Liver (tissue), 9 donors: ENCODE data around the gene MED25. TPM values are rescaled to one million over a fixed set of nuclear protein-coding genes. Genes with fewer than 3 reads are reported as not detected.

Experiments used
- DNase-seq: peaks from one replicate; pipeline ENCODE4 v3.0.0-alpha.2; 2017; ENCODE audit warnings: low spot score
- H3K27ac ChIP-seq, 2 donors: one replicate each; pipeline ENCODE4 v1.7.0; 2013; ENCODE audit warnings: inconsistent platforms in 2 of 2, low read length in 2 of 2, control low read depth in 1 of 2, low read depth in 1 of 2, mild to moderate bottlenecking in 1 of 2
- H3K27me3 ChIP-seq, 4 donors: one replicate each; pipeline versions ENCODE4 v1.6.1 to v1.7.0; 2013; ENCODE audit warnings: low read length in 3 of 4, inconsistent platforms in 1 of 4, mild to moderate bottlenecking in 1 of 4, moderate library complexity in 1 of 4; ENCODE audit not compliant: control insufficient read depth in 4 of 4, insufficient read depth in 4 of 4
- H3K36me3 ChIP-seq, 4 donors: one replicate each; pipeline versions ENCODE4 v1.6.1 to v1.7.0; 2013; ENCODE audit warnings: low read length in 3 of 4, mild to moderate bottlenecking in 3 of 4, low read depth in 1 of 4, moderate library complexity in 1 of 4; ENCODE audit not compliant: control insufficient read depth in 4 of 4, insufficient read depth in 3 of 4
- H3K4me1 ChIP-seq, 4 donors: one replicate each; pipeline versions ENCODE4 v1.6.1 to v1.7.0; 2013; ENCODE audit warnings: low read length in 3 of 4, mild to moderate bottlenecking in 3 of 4, moderate library complexity in 1 of 4; ENCODE audit not compliant: control insufficient read depth in 4 of 4, insufficient read depth in 4 of 4
- H3K4me3 ChIP-seq, 3 donors: one replicate each; pipeline versions ENCODE4 v1.6.1 to v1.7.0; 2013; ENCODE audit warnings: low read length in 3 of 3, control low read depth in 1 of 3, low read depth in 1 of 3, mild to moderate bottlenecking in 1 of 3
- H3K9ac ChIP-seq, 2 donors: one replicate each; pipeline ENCODE4 v1.7.0; 2013; ENCODE audit warnings: low read length in 2 of 2, mild to moderate bottlenecking in 2 of 2, moderate library complexity in 2 of 2, control low read depth in 1 of 2, low read depth in 1 of 2
- H3K9me3 ChIP-seq, 4 donors: one replicate each; pipeline versions ENCODE4 v1.6.1 to v1.7.0; 2013; ENCODE audit warnings: low read length in 3 of 4; ENCODE audit not compliant: control insufficient read depth in 4 of 4
- ATF3 ChIP-seq: IDR thresholded peaks from 2 replicates; pipeline ENCODE4 v1.6.1; 2016; ENCODE audit warnings: antibody characterized with exemption
- CTCF ChIP-seq: fragments of 150-350 bp; IDR thresholded peaks from 2 replicates; pipeline ENCODE4 v1.5.1; 2017; ENCODE audit warnings: improper control_type of control experiment, low read depth, low read length; ENCODE audit not compliant: missing input control
- EGR1 ChIP-seq, 2 donors: IDR thresholded peaks; 2 replicates each; pipeline ENCODE4 v1.6.1; 2016 to 2018; ENCODE audit warnings: antibody characterized with exemption in 2 of 2, low read depth in 2 of 2
- FOXA1 ChIP-seq: IDR thresholded peaks from 2 replicates; pipeline ENCODE4 v1.6.1; 2016; ENCODE audit warnings: antibody characterized with exemption
- FOXA2 ChIP-seq: IDR thresholded peaks from 2 replicates; pipeline ENCODE4 v1.6.1; 2016; ENCODE audit warnings: antibody characterized with exemption
- GABPA ChIP-seq, 2 donors: IDR thresholded peaks in 1 of 2; conservative IDR thresholded peaks in 1 of 2; 2 replicates each; pipeline ENCODE4 v1.6.1; 2016; ENCODE audit warnings: antibody characterized with exemption in 2 of 2, mild to moderate bottlenecking in 1 of 2, moderate library complexity in 1 of 2
- HNF4A ChIP-seq, 2 donors: conservative IDR thresholded peaks; 2 replicates each; pipeline ENCODE4 v1.6.1; 2016; ENCODE audit warnings: antibody characterized with exemption in 2 of 2, mild to moderate bottlenecking in 2 of 2
- HNF4G ChIP-seq: IDR thresholded peaks from 2 replicates; pipeline ENCODE4 v1.6.1; 2016; ENCODE audit warnings: antibody characterized with exemption
- JUND ChIP-seq, 2 donors: IDR thresholded peaks; 2 replicates each; pipeline ENCODE4 v1.6.1; 2016; ENCODE audit warnings: antibody characterized with exemption in 2 of 2
- MAX ChIP-seq: IDR thresholded peaks from 2 replicates; pipeline ENCODE4 v1.6.1; 2016; ENCODE audit warnings: antibody characterized with exemption
- NR2F2 ChIP-seq: IDR thresholded peaks from 2 replicates; pipeline ENCODE4 v1.6.1; 2016; ENCODE audit warnings: antibody characterized with exemption
- REST ChIP-seq: IDR thresholded peaks from 2 replicates; pipeline ENCODE4 v1.6.1; 2016; ENCODE audit warnings: antibody characterized with exemption, mild to moderate bottlenecking
- RXRA ChIP-seq, 2 donors: IDR thresholded peaks; 2 replicates each; pipeline ENCODE4 v1.6.1; 2017 to 2018; ENCODE audit warnings: antibody characterized with exemption in 2 of 2, mild to moderate bottlenecking in 1 of 2
- SP1 ChIP-seq: IDR thresholded peaks from 2 replicates; pipeline ENCODE4 v1.6.1; 2018; ENCODE audit warnings: antibody characterized with exemption, mild to moderate bottlenecking
- YY1 ChIP-seq: IDR thresholded peaks from 2 replicates; pipeline ENCODE4 v1.6.1; 2016; ENCODE audit warnings: antibody characterized with exemption, mild to moderate bottlenecking
- ZBTB33 ChIP-seq: IDR thresholded peaks from 2 replicates; pipeline ENCODE4 v1.6.1; 2016; ENCODE audit warnings: antibody characterized with exemption
- WGBS: extraction: QIAGEN DNeasy Blood & Tissue Kit; methylation state at CpG from one replicate; pipeline ENCODE4 v1.1.7; 2013; 5-methylcytosine and 5-hydroxymethylcytosine counted together
- polyA plus RNA-seq, 2 donors: library from polyadenylated mRNA; stranded (reverse) in 1 of 2; unstranded in 1 of 2; fragments of 200-250 nt in 1 of 2; fragments of >200 nt in 1 of 2; fragmentation: Nextera tagmentation in 1 of 2; extraction: Ambion mirVana in 1 of 2; gene quantifications; one replicate each; pipeline versions ENCODE4 v1.2.1 to v1.2.3, GENCODE V29; 2013 to 2015
- total RNA-seq, 2 donors: library from RNA; depleted of rRNA; stranded (reverse); fragments of >200 nt; gene quantifications; one replicate each; pipeline ENCODE4 v1.2.3, GENCODE V29; 2014
- donor health status: healthy.
- donor health status: healthy.
- donor health status: healthy.
- donor health status: healthy.
- donor health status: healthy.

MED25 gene
- total and polyA plus RNA-seq, 4 donors: 4.7 to 24.1 (median 9.6) TPM

GRCh38 chr19:49862391-49863253, 44.5 kb downstream of the MED25 start:
- no peak overlapping the region for H3K4me3 ChIP-seq
- H3K27ac ChIP-seq: no peak overlapping the region
- H3K9ac ChIP-seq: no peak overlapping the region
- H3K27me3 ChIP-seq: no peaks in the 10 kb centered on the region
- peaks cover 4 to 50% (median 9%) of the 10 kb centered on the region in 4 donors for H3K36me3 ChIP-seq
- H3K4me1 ChIP-seq: peaks cover 12 to 23% (median 19%) of the 10 kb centered on the region in 4 donors
- TF ChIP-seq ATF3 (no peak), MAX (no peak), FOXA2 (no peak), YY1 (no peak), HNF4A (conservative IDR thresholded peaks at IDR 0.05) (no peak), HNF4G (no peak), RXRA (IDR thresholded peaks at IDR 0.05) (no peak), NR2F2 (no peak), FOXA1 (no peak), CTCF (no peak), EGR1 (IDR thresholded peaks at IDR 0.05; ENCODE audit: low read depth in 2 of 2) (no peak), GABPA (IDR thresholded peaks at IDR 0.05 in 1 of 2, conservative IDR thresholded peaks at IDR 0.05 in 1 of 2) (no peak), SP1 (no peak), ZBTB33 (no peak), REST (no peak), JUND (IDR thresholded peaks at IDR 0.05) (no peak)
- WGBS: 89% methylated on average over 49 of the region's 49 CpGs
- no peak for DNase-seq
- no peaks in the 10 kb centered on the region for H3K9me3 ChIP-seq
